ENCODE results near the gene CAMKMT.

The CAMKMT gene

GRCh38 chr2:44570271-44570670 is 208.5 kb downstream of the CAMKMT start:
- H3K4me3 ChIP-seq (ENCODE audit: low read depth, low read length) = no peak overlapping the region
- no peak for TF ChIP-seq CTCF (IDR thresholded peaks at IDR 0.05; ENCODE audit: low read depth, low read length)

- no peak for TF ChIP-seq CTCF (IDR thresholded peaks at IDR 0.05; ENCODE audit: low read depth, low read length)
- H3K4me3 ChIP-seq (ENCODE audit: low read depth, low read length) = no peak overlapping the region
Measured at GRCh38 chr2:44570777-44571176, 209.0 kb downstream of the CAMKMT start.

GRCh38 chr2:44572196-44572900 is 210.6 kb downstream of the CAMKMT start:
- no peak overlapping the region for H3K4me3 ChIP-seq (ENCODE audit: low read depth, low read length)
- no peak for TF ChIP-seq CTCF (IDR thresholded peaks at IDR 0.05; ENCODE audit: low read depth, low read length)

GRCh38 chr2:44573996-44574395 is 212.2 kb downstream of the CAMKMT start:
- H3K4me3 ChIP-seq (ENCODE audit: low read depth, low read length) = no peak overlapping the region
- no peak for TF ChIP-seq CTCF (IDR thresholded peaks at IDR 0.05; ENCODE audit: low read depth, low read length)

GRCh38 chr2:44578471-44579093 is 216.8 kb downstream of the CAMKMT start:
- no peak overlapping the region for H3K4me3 ChIP-seq (ENCODE audit: low read depth, low read length)
- no peak for TF ChIP-seq CTCF (IDR thresholded peaks at IDR 0.05; ENCODE audit: low read depth, low read length)

- no peak for TF ChIP-seq CTCF (IDR thresholded peaks at IDR 0.05; ENCODE audit: low read depth, low read length)
- no peak overlapping the region for H3K4me3 ChIP-seq (ENCODE audit: low read depth, low read length)
Measured at GRCh38 chr2:44579115-44579836, 217.5 kb downstream of the CAMKMT start.

- TF ChIP-seq CTCF (IDR thresholded peaks at IDR 0.05; ENCODE audit: low read depth, low read length) = no peak
- H3K4me3 ChIP-seq (ENCODE audit: low read depth, low read length) = no peak overlapping the region
Measured at GRCh38 chr2:44579837-44580230, 218.1 kb downstream of the CAMKMT start.
